GM12892 (cell line): Measurements from ENCODE around the gene SAMD4A.

Experiments used
- POLR2A ChIP-seq: IDR thresholded peaks from 2 replicates; pipeline ENCODE4 v1.6.1; 2011; ENCODE audit warnings: low read depth, low read length, control low read depth
- POLR2AphosphoS5 ChIP-seq: IDR thresholded peaks from 2 replicates; pipeline ENCODE4 v1.6.1; 2011; ENCODE audit warnings: low read depth, low read length, control low read depth
- TAF1 ChIP-seq: IDR thresholded peaks from 2 replicates; pipeline ENCODE4 v1.6.1; 2011; ENCODE audit warnings: low read depth, mild to moderate bottlenecking, control low read depth, low read length, borderline replicate concordance

- TF ChIP-seq POLR2AphosphoS5 (no peak), POLR2A (no peak), TAF1 (no peak)
Measured at GRCh38 chr14:54637270-54638134, 70.6 kb downstream of the SAMD4A start.
